Measurements from ENCODE around the gene NEAT1.

DNA sequence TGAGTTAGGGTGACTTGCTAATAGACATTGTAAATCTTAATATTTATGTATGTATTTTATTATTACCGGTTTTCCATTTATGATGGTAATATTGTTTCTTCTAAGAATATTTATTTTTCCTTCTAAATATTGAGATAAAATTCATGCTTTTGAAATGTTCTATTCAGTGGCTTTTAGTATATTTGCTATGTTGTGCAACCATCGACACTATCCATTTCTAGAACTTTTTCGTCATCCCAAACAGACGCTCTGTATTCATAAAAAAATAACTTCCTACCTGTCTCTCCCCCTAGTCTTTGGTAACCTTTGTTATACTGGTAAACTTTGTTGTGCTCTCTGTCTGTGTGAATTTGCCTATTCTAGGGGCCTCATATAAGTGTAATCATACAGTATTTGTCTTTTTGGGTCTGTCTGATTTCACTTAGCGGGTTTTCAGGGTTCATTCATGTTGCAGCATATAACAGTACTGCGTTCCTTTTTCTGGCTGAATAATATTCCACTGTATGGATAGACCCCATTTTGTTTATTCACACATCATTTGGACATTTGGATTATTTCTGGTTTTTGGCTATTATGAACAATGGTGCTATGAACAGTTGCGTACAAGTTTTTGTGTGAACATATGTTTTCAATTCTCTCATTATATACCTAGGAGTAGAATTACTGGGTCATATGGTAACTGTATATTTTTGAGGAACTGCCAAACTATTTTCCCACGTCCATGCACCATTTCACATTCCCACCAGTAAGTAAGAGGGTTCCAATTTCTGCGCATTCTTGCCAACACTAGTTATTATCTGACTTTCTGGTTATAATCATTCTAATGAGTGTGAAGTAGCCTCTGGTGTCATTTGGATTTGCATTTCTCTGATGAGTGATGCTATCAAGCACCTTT is 15.9 kb downstream of the NEAT1 start:
- TF ChIP-seq POLR2AphosphoS5 (IDR thresholded peaks at IDR 0.05; ENCODE audit: low read depth, low read length) (no peak), TAF1 (IDR thresholded peaks at IDR 0.05; ENCODE audit: low read depth, low read length) (no peak), POLR2A (IDR thresholded peaks at IDR 0.05; ENCODE audit: low read depth, low read length) (no peak)

All from GM12891 (cell line).